Measurements from ENCODE around the gene FBXO15.

FBXO15 gene

GRCh38 chr18:74146756-74147155 lies 878 bp downstream of the FBXO15 start:
- H3K27ac ChIP-seq = peak overlapping the region; percentile 95; the same call in 1 of the 2 replicates
- TF ChIP-seq CTCF (conservative IDR thresholded peaks at IDR 0.05) = no peak

- no peak overlapping the region for H3K27ac ChIP-seq
- no peak for TF ChIP-seq CTCF (conservative IDR thresholded peaks at IDR 0.05)
These were observed 5.4 kb downstream of the FBXO15 start for GRCh38 chr18:74142252-74142651.

GRCh38 chr18:74141667-74142066 lies 6.0 kb downstream of the FBXO15 start:
- no peak for TF ChIP-seq CTCF (conservative IDR thresholded peaks at IDR 0.05)

GRCh38 chr18:74140582-74140981 lies 7.1 kb downstream of the FBXO15 start:
- no peak for TF ChIP-seq CTCF (conservative IDR thresholded peaks at IDR 0.05)
- H3K27ac ChIP-seq = no peak overlapping the region

More at GRCh38 chr18:74141667-74142066, 6.0 kb downstream of the FBXO15 start:
- no peak overlapping the region for H3K27ac ChIP-seq

- no peak overlapping the region for H3K27ac ChIP-seq
- TF ChIP-seq CTCF (conservative IDR thresholded peaks at IDR 0.05) = no peak
These were observed 7.7 kb downstream of the FBXO15 start for GRCh38 chr18:74139888-74140287.

GRCh38 chr18:74139411-74139810 lies 8.2 kb downstream of the FBXO15 start:
- no peak for TF ChIP-seq CTCF (conservative IDR thresholded peaks at IDR 0.05)
- no peak overlapping the region for H3K27ac ChIP-seq

- H3K27ac ChIP-seq = no peak overlapping the region
- TF ChIP-seq CTCF (conservative IDR thresholded peaks at IDR 0.05) = no peak
These were observed 9.6 kb downstream of the FBXO15 start for GRCh38 chr18:74137920-74138538.
